GM04504 (cell line): ENCODE data around the gene RUFY3.

Experiments
- DNase-seq: peaks from one replicate; pipeline ENCODE4 v3.0.0-alpha.2; 2012; ENCODE audit warnings: low read depth

RUFY3 gene

GRCh38 chr4:70841951-70842350 lies 120.2 kb downstream of the RUFY3 start:
- no peak for DNase-seq

GRCh38 chr4:70842761-70843435 lies 121.1 kb downstream of the RUFY3 start:
- DNase-seq, result no peak

DNA sequence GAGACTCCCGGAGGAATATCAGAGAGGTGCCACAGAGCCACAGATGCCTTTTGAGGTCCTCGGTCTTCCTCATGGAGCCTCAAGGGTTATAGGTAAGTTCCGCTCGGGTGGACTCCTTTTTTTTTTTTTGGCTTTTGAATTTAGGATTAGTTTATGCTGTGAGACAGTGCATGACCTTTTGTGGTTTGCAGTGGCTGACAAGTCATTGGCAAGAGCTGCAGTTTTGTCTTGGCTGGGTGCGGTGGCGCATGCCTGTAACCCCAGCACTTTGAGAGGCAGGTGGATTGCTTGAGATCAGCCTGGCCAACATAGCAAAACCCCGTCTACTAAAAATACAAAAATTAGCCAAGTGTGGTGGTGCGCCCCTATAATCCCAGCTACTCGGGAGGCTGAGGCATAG lies 122.4 kb downstream of the RUFY3 start:
- no peak for DNase-seq

- no peak for DNase-seq
Measured at GRCh38 chr4:70849291-70849690, 127.5 kb downstream of the RUFY3 start.

DNA sequence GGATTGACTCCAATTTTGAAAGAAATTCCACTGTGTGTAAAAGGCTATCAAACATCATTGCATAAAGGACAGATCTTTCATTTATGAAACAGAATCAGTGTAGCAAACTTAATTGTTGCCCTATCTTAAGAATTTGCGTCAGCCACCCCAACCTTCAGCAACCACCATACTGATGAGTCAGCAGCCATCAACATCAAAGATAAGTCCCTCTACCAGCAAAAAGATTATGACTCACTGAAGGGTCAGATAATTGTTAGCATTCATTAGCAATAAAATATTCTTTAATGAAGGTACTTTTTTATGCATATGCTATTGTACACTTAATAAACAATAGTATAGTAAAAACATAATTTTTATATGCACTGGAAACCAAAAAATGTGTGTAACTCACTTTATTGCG lies 133.7 kb downstream of the RUFY3 start:
- no peak for DNase-seq
